Ascending aorta (tissue), 2 donors: Measurements from ENCODE around the gene BYSL. TPM values are rescaled to one million over a fixed set of nuclear protein-coding genes. Genes with fewer than 3 reads are reported as not detected.

Source experiments
- DNase-seq, 2 donors: peaks; one replicate each; pipeline ENCODE4 v3.0.0-alpha.2; 2019; ENCODE audit warnings: low spot score in 2 of 2
- H3K27ac ChIP-seq, 2 donors: fragments of 200-600 bp; sonication (generic); one replicate each; pipeline ENCODE4 v1.5.1; 2016 to 2017; ENCODE audit warnings: mild to moderate bottlenecking in 1 of 2
- H3K27me3 ChIP-seq: fragments of 200-600 bp; sonication (generic); one replicate; pipeline ENCODE4 v1.5.1; 2017
- H3K36me3 ChIP-seq, 2 donors: fragments of 200-600 bp; sonication (generic); one replicate each; pipeline ENCODE4 v1.5.1; 2016
- H3K4me1 ChIP-seq, 2 donors: fragments of 200-600 bp; sonication (generic); one replicate each; pipeline ENCODE4 v1.5.1; 2016 to 2017; ENCODE audit warnings: mild to moderate bottlenecking in 1 of 2
- H3K4me3 ChIP-seq, 2 donors: fragments of 200-600 bp; sonication (generic); one replicate each; pipeline ENCODE4 v1.5.1; 2016 to 2017; ENCODE audit warnings: mild to moderate bottlenecking in 1 of 2
- H3K9me3 ChIP-seq, 2 donors: fragments of 200-600 bp; sonication (generic); one replicate each; pipeline ENCODE4 v1.5.1; 2016
- intact Hi-C: fragments of 100-400 bp; cut with DNase I; formaldehyde crosslinking; loops from one replicate; pipeline ENCODE4 v1.15.1; 2023
- total RNA-seq: library from RNA; depleted of rRNA; stranded (reverse); fragments of >200 nt; gene quantifications from one replicate; pipeline ENCODE4 v1.1.0, GENCODE V29; 2016
- TF ChIP-seq, protein P1 (sequence below), 3 experiments: fragments of 200-600 bp in 2 of 3; fragments of 450-650 bp in 1 of 3; sonication (generic) in 2 of 3; IDR thresholded peaks; one replicate each; pipeline ENCODE4 v1.5.1; 2016 to 2019; ENCODE audit warnings: antibody characterized with exemption in 3 of 3, mild to moderate bottlenecking in 1 of 3, moderate library complexity in 1 of 3

Gene BYSL
- total RNA-seq, 1 donor from 2014 or later, result 1.6 TPM

DNA sequence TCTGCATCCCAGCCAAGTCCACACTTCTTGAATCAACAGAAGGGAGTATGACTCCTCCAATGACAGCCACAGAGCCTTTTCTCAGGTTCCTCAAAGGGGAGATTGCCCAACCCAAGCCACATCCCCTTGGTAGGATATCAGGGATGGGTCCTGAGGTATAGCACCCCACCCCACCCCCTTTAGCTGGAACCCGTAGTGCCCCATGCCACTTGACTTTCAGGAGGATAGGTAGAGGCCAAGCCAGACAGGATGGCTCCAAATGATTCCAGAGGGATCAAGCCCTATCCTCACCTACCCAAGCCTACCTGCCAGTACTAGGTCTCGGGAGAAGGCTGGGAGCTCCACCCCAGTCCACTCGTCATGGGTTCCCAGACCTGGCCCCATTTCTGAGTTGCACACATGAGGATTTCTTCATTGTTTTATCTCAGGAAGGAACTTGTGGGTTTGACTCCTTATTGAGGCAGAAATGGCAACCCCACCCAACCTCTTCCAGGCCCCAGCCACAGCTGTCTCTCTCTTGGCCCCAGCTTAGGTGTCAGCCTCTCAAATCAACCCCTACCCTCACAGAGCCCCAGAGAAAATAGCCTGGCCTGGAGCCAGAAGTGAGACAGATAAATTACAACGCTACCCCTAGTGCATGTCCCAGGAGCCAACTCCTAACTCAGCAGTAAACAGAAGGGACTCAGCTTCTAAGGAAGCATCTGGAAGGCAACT lies 16.7 kb downstream of the BYSL start:
- H3K36me3 ChIP-seq, result peaks cover 26 to 34% of the 10 kb centered on the region in 2 donors
- no peak overlapping the region for H3K4me3 ChIP-seq
- TF ChIP-seq, protein P1, sequence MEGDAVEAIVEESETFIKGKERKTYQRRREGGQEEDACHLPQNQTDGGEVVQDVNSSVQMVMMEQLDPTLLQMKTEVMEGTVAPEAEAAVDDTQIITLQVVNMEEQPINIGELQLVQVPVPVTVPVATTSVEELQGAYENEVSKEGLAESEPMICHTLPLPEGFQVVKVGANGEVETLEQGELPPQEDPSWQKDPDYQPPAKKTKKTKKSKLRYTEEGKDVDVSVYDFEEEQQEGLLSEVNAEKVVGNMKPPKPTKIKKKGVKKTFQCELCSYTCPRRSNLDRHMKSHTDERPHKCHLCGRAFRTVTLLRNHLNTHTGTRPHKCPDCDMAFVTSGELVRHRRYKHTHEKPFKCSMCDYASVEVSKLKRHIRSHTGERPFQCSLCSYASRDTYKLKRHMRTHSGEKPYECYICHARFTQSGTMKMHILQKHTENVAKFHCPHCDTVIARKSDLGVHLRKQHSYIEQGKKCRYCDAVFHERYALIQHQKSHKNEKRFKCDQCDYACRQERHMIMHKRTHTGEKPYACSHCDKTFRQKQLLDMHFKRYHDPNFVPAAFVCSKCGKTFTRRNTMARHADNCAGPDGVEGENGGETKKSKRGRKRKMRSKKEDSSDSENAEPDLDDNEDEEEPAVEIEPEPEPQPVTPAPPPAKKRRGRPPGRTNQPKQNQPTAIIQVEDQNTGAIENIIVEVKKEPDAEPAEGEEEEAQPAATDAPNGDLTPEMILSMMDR (IDR thresholded peaks at IDR 0.05), result no peak
- intact Hi-C loops, result no loop called here
- H3K27me3 ChIP-seq, result no peaks in the 10 kb centered on the region
- H3K9me3 ChIP-seq, result no peaks in the 10 kb centered on the region
- peak overlapping the region; percentile 42 to 50 for H3K27ac ChIP-seq
- H3K4me1 ChIP-seq, result peaks cover 4 to 20% of the 10 kb centered on the region in 2 donors
- DNase-seq, result no peak

DNA sequence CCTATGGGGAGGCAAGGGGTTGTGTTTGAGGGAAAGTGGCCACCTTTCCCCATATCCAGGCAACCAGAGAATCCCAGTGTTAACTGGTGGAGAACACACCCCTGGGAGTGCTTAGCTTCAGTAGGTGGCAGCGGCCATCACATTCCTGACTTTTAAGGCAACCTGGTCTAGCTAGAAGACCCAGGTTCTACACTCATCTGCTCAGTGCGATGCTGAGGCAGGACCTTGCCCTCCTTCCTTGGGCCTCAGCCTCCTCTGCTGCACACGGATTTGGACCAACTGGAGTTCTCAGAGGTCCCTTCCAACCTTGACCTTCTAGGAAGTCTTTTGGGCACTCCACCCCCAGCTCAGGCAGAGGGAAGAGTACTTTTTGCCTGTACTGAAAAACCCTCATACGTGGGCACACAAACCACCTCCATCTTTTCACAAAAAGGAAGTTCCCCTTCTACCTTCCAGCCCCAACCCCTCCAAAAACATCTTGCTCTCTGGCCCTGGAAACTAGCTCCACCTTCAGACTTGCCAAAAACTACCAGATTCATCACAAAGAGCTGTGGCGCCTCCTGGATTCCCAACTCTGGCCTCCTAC lies 17.4 kb downstream of the BYSL start:
- peak overlapping the region; percentile 42 to 50 for H3K27ac ChIP-seq
- no peak overlapping the region for H3K4me3 ChIP-seq
- TF ChIP-seq, protein P1 (IDR thresholded peaks at IDR 0.05), result no peak
- intact Hi-C loops, result no loop called here
- peaks cover 20 to 28% of the 10 kb centered on the region in 2 donors for H3K36me3 ChIP-seq
- no peaks in the 10 kb centered on the region for H3K27me3 ChIP-seq
- no peak for DNase-seq
- H3K9me3 ChIP-seq, result no peaks in the 10 kb centered on the region
- peaks cover 4 to 20% of the 10 kb centered on the region in 2 donors for H3K4me1 ChIP-seq

DNA sequence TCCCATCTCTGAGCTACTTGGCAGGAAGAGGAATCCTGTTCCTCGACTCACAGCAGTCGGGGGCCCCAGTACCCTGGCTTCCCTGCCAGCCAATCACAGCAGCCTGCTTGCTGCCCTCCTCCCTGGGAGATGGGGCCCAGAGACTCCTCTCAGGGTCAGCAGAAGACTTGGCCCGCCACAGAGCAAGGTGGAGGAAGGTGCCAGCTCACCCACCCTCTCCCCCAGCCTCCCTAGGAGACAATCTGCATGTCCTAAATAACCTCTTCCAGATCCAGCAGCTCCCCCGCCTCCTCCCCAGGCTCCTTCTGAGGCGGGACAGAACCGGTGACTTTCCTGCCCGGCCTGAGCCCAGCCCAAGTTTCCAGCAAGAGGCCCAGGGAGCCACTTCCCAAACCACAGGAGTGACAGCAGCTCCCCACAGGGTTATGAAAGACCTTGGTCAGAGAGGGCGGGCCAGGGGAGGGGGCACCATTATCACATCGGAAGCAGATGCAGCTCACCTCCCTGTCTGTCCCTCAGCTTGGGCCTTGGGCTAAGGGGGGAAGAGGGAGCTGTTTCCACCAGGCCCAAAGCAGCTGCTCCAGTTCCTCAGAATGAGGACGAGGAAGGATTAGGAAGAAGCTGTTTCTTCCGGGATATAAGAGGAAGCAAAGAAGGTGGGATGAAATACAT lies 18.0 kb downstream of the BYSL start:
- intact Hi-C loops, result no loop called here
- Histone ChIP-seq H3K4me1 (peaks cover 4 to 20% of the 10 kb centered on the region in 2 donors), H3K36me3 (peaks cover 15 to 25% of the 10 kb centered on the region in 2 donors), H3K27me3 (no peaks in the 10 kb centered on the region), H3K9me3 (no peaks in the 10 kb centered on the region), H3K4me3 (peak overlapping the region in 1 of 2 donors; percentile 84), H3K27ac (peak overlapping the region; percentile 9 to 50)
- TF ChIP-seq, protein P1 (IDR thresholded peaks at IDR 0.05), result no peak
- DNase-seq, result peak in 1 of 2 donors; percentile 74

DNA sequence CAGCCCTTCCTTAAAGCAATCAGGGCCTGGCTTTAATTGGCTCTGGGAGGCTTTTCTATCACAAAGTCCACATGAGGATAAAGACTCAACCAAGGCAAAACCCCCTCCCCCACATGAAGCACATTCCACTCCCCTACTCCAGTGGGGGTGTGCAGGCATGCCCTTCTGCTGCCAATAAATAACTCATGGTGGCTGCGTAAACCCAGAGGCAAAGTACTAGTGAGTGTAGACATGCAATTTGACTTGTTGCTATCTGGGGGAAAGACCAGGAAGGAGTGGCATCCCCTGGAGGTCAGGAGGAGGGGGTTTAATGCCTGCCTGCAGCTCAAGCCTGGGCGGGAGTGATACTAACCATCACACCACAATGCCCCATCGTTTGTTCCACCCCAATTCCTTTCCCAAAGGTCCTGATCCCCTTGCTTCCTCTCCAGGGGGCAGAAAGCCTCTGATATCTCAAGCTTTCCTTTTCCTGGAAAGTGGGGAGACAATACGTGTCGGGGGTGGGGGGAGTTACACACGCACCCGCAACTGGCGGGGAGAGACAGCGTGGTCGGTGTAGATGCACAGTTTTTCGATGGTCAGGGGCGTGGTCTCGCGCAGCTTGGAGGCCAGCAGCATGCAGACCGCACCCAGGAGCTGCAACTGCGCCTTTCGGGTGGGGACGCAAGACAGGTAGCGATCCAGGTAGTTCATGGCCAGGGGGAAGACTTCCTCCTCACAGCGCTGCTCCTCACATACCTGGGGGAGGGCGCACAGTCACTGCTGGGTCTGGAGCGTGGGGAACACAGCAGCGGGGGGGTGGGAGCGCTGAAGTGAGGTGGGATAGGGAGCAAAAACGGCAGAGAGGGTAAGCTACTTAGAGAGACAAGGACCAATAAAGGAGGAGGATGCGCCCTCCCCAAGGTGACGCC lies 18.8 kb downstream of the BYSL start:
- H3K4me1 ChIP-seq, result peaks cover 4 to 20% of the 10 kb centered on the region in 2 donors
- intact Hi-C loops, result loop anchor here (2.0 to 10.0 kb wide), 3 partner anchors 153 to 867 kb away; partner anchors contain the start of genes NFYA, OARD1, TOMM6 and UBR2
- DNase-seq, result no peak

More for the DNA sequence above, 18.8 kb downstream of the BYSL start:
- H3K36me3 ChIP-seq, result peaks cover 12 to 17% of the 10 kb centered on the region in 2 donors
- TF ChIP-seq, protein P1 (IDR thresholded peaks at IDR 0.05), result no peak
- no peaks in the 10 kb centered on the region for H3K9me3 ChIP-seq
- H3K27ac ChIP-seq, result peak overlapping the region; percentile 50 to 72
- no peaks in the 10 kb centered on the region for H3K27me3 ChIP-seq
- H3K4me3 ChIP-seq, result peak overlapping the region; percentile 84 to 93
